Colonic mucosa (tissue), 4 donors: ENCODE results near the gene SPRTN. TPM values are rescaled to one million over a fixed set of nuclear protein-coding genes. Genes with fewer than 3 reads are reported as not detected.

Experiments used
- DNase-seq: peaks from one replicate; pipeline ENCODE4 v3.0.0-alpha.2; 2020
- H3K27ac ChIP-seq: fragments of 200-600 bp; one replicate; pipeline ENCODE4 v1.8.0; 2021
- H3K27me3 ChIP-seq: fragments of 200-600 bp; one replicate; pipeline ENCODE4 v1.8.0; 2021
- H3K36me3 ChIP-seq: fragments of 200-600 bp; one replicate; pipeline ENCODE4 v1.8.0; 2021
- H3K4me1 ChIP-seq: fragments of 200-600 bp; one replicate; pipeline ENCODE4 v1.8.0; 2021; ENCODE audit warnings: mild to moderate bottlenecking
- H3K4me3 ChIP-seq: fragments of 200-600 bp; one replicate; pipeline ENCODE4 v1.8.0; 2021
- H3K9ac ChIP-seq, 2 donors: one replicate each; pipeline ENCODE4 v1.7.0; 2013; ENCODE audit warnings: control low read depth in 2 of 2, low read depth in 2 of 2, low read length in 2 of 2
- H3K9me3 ChIP-seq: fragments of 200-600 bp; one replicate; pipeline ENCODE4 v1.8.0; 2021
- intact Hi-C: fragments of 100-400 bp; cut with DNase I; formaldehyde crosslinking; loops from one replicate; pipeline ENCODE4 v1.14.1; 2022
- total RNA-seq, 2 donors: library from RNA; stranded (reverse); fragmentation: NEBNext Ultra II Directional in 1 of 2; extraction: Animal tissue kit (Norgen Biotek cat#: 25700) in 1 of 2; gene quantifications; one replicate each; pipeline ENCODE4 v1.2.1, GENCODE V29; 2021
- TF ChIP-seq, protein P1 (sequence below): fragments of 200-600 bp; IDR thresholded peaks from one replicate; pipeline ENCODE4 v1.8.0; 2022; ENCODE audit warnings: antibody characterized with exemption, mild to moderate bottlenecking
- donor health status: healthy.
- donor health status: DM: no; HTN: no; CAD: no.
- donor health status: DM: no; HTN: no; CAD: no.

The SPRTN gene, protein sequence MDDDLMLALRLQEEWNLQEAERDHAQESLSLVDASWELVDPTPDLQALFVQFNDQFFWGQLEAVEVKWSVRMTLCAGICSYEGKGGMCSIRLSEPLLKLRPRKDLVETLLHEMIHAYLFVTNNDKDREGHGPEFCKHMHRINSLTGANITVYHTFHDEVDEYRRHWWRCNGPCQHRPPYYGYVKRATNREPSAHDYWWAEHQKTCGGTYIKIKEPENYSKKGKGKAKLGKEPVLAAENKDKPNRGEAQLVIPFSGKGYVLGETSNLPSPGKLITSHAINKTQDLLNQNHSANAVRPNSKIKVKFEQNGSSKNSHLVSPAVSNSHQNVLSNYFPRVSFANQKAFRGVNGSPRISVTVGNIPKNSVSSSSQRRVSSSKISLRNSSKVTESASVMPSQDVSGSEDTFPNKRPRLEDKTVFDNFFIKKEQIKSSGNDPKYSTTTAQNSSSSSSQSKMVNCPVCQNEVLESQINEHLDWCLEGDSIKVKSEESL
- total RNA-seq, result 10 to 100 TPM in 1 of 2 donors, 1 to 10 TPM in 1; 8.5 to 12.3 TPM

DNA sequence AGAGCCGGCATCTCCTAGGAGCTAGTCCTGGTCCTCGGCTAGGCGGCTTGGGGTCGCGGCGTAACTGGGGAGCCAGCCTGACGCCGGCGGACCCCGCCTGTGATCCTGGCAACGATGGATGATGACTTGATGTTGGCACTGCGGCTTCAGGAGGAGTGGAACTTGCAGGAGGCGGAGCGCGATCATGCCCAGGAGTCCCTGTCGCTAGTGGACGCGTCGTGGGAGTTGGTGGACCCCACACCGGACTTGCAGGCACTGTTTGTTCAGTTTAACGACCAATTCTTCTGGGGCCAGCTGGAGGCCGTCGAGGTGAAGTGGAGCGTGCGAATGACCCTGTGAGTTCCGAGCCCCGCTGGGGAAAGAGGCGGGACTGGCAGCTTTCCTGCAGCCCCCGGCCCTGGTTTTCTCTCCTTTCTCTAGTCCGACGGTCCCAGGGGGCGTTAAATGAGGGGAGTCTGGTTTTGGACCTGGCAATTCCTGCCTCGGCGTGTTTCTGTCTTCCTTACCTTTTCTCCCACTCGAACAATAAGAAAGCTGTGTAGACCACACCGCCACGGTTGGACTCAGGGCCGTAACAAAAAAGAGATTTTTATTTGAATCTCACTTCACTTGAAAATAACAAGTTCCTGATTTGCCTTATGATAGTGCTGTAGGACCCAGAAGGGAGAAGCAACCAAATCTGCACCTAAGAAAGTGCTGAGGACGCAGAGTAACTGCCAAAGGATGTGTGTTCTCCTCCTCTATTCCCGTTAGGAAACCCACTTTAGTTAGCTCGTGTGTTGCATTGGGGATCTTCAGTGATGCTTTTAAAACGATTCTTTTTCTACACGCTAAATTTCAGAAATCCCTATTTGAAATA, at the start of gene SPRTN:
Gene SPRTN, plus strand, starts transcription at position 24 of the 859 bp plus-strand sequence. Its CDS starts 91 bp downstream, at position 115.
- Histone ChIP-seq H3K4me3 (peak within 1 kb of the TSS; percentile 97), H3K36me3 (no peaks in the 10 kb centered on the region), H3K9ac (peak within 1 kb of the TSS; percentile 84 to 95), H3K4me1 (peaks cover 13% of the 10 kb centered on the region), H3K9me3 (no peaks in the 10 kb centered on the region), H3K27me3 (no peaks in the 10 kb centered on the region), H3K27ac (peak within 1 kb of the TSS; percentile 95)
- intact Hi-C loops, result loop anchor here (2.0 kb wide), 1 partner anchor 42 kb away; no protein-coding TSS in a partner anchor
- no peak for DNase-seq
- TF ChIP-seq, protein P1, sequence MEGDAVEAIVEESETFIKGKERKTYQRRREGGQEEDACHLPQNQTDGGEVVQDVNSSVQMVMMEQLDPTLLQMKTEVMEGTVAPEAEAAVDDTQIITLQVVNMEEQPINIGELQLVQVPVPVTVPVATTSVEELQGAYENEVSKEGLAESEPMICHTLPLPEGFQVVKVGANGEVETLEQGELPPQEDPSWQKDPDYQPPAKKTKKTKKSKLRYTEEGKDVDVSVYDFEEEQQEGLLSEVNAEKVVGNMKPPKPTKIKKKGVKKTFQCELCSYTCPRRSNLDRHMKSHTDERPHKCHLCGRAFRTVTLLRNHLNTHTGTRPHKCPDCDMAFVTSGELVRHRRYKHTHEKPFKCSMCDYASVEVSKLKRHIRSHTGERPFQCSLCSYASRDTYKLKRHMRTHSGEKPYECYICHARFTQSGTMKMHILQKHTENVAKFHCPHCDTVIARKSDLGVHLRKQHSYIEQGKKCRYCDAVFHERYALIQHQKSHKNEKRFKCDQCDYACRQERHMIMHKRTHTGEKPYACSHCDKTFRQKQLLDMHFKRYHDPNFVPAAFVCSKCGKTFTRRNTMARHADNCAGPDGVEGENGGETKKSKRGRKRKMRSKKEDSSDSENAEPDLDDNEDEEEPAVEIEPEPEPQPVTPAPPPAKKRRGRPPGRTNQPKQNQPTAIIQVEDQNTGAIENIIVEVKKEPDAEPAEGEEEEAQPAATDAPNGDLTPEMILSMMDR, result no peak

DNA sequence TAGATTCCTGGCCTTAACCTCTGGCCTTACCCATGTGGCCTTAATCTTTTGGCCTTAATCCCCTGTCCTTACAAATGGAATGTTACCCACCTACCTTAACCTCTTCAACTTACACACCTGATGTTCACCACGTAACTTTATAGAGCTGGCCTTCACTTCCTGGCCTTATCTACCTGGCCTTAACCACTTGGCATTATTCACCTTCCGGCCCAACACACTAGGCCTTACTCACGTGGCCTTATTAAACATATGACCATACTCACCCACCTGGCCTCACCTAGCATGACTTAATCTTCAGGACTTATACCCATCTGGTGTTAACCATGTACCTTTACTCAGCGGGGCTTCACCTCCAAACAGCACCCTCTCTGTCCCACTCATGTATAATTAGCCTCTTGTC, 42.2 kb upstream of the SPRTN start:
- TF ChIP-seq, protein P1, result no peak
- Histone ChIP-seq H3K27me3 (no peaks in the 10 kb centered on the region), H3K4me1 (no peaks in the 10 kb centered on the region), H3K4me3 (no peak overlapping the region), H3K9ac (no peak overlapping the region), H3K9me3 (no peaks in the 10 kb centered on the region), H3K27ac (no peak overlapping the region), H3K36me3 (no peaks in the 10 kb centered on the region)
- no peak for DNase-seq
- intact Hi-C loops, result no loop called here

DNA sequence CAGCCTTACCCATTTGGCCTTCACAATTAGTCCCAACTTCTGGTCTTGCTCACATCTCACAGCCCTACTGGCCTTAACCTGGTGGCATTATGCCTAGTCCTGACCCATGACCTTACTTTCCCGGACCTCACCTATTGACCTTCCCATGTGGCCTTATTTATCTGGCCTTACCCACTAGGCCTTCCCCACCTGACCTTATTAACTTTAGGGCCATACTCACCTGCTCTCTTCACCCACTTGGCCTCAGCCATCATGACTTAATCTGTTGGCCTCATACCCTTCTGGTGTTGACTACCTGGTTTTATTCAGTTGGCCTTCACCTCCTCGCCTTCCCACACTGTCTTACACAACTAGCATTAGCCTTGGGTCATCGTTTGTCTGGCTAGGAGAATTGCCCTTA, 36.1 kb upstream of the SPRTN start:
- intact Hi-C loops, result no loop called here
- H3K9ac ChIP-seq, result no peak overlapping the region

DNA sequence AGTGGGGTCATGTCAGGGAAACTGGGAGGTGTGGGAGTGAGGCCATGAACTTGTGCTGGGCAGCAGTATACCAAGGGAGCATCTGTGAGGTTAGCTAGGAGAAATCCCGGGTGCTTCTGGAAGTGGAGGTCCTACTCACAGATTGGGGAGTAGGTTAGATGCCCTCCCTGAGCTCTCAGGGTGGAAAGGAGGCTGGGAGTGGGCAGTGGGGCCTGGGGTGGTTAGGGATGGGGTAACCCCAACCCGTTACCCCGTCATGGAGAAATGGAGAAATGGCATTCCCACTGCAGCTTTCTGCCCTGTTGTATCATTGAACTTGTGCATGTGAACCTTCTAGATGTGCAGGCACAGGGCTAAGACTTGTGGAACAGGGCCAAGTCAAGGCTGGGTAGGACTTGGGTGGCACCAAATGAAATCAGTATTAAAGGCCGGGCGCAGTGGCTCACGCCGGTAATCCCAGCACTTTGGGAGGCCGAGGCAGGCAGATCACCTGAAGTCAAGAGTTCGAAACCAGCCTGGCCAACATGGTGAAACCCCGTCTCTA, 27.6 kb upstream of the SPRTN start:
- intact Hi-C loops, result no loop called here
- no peaks in the 10 kb centered on the region for H3K4me1 ChIP-seq
- no peak overlapping the region for H3K9ac ChIP-seq
- H3K36me3 ChIP-seq, result no peaks in the 10 kb centered on the region
- H3K4me3 ChIP-seq, result no peak overlapping the region
- H3K27ac ChIP-seq, result no peak overlapping the region
- DNase-seq, result no peak
- H3K9me3 ChIP-seq, result no peaks in the 10 kb centered on the region
- no peaks in the 10 kb centered on the region for H3K27me3 ChIP-seq
- TF ChIP-seq, protein P1, result no peak

More for the DNA sequence above, 36.1 kb upstream of the SPRTN start:
- no peak for DNase-seq
- no peaks in the 10 kb centered on the region for H3K36me3 ChIP-seq
- TF ChIP-seq, protein P1, result no peak
- no peak overlapping the region for H3K4me3 ChIP-seq
- H3K9me3 ChIP-seq, result no peaks in the 10 kb centered on the region
- no peak overlapping the region for H3K27ac ChIP-seq
- H3K4me1 ChIP-seq, result no peaks in the 10 kb centered on the region
- no peaks in the 10 kb centered on the region for H3K27me3 ChIP-seq
